Adipose tissue (tissue), 3 donors: ENCODE measurements around the gene OCRL. TPM values are rescaled to one million over a fixed set of nuclear protein-coding genes. Genes with fewer than 3 reads are reported as not detected.
"Not testable (repeated sequence)": the region's sequence is repeated elsewhere in the genome, so short reads cannot be mapped to it uniquely, and the experiment has no call there.

Experiments
- H3K27ac ChIP-seq: one replicate; pipeline ENCODE4 v1.5.1; 2013; ENCODE audit warnings: low read depth, low read length
- WGBS, 3 donors: extraction: QIAGEN DNeasy Blood & Tissue Kit; methylation state at CpG; one replicate each; pipeline ENCODE4 v1.1.7; 2013; 5-methylcytosine and 5-hydroxymethylcytosine counted together
- polyA plus RNA-seq, 3 donors: library from polyadenylated mRNA; stranded (reverse); fragments of 200-250 nt; gene quantifications; one replicate each; pipeline ENCODE4 v1.2.3, GENCODE V29; 2013
- donor health status: healthy with polysubstance abuse.
- donor health status: Bipolar disorder and iron deficiency.
- donor health status: healthy.

Gene OCRL
- polyA plus RNA-seq, 3 donors, result 7.3 to 14.1 (median 13.5) TPM

- WGBS, 3 donors, result 54 to 63% (median 62%) methylated on average over 4 of the region's 4 CpGs
- H3K27ac ChIP-seq, result no peak overlapping the region
Observed at GRCh38 chrX:129529685-129530281, 10.3 kb upstream of the OCRL start.

GRCh38 chrX:129530410-129530809, 9.6 kb upstream of the OCRL start:
- no peak overlapping the region for H3K27ac ChIP-seq

GRCh38 chrX:129531132-129531531, 8.9 kb upstream of the OCRL start:
- no peak overlapping the region for H3K27ac ChIP-seq
- 50 to 71% (median 57%) methylated on average over 1 of the region's 1 CpG for WGBS, 3 donors

More at GRCh38 chrX:129530410-129530809, 9.6 kb upstream of the OCRL start:
- 73 to 93% (median 82%) methylated on average over 5 of the region's 5 CpGs for WGBS, 3 donors

DNA sequence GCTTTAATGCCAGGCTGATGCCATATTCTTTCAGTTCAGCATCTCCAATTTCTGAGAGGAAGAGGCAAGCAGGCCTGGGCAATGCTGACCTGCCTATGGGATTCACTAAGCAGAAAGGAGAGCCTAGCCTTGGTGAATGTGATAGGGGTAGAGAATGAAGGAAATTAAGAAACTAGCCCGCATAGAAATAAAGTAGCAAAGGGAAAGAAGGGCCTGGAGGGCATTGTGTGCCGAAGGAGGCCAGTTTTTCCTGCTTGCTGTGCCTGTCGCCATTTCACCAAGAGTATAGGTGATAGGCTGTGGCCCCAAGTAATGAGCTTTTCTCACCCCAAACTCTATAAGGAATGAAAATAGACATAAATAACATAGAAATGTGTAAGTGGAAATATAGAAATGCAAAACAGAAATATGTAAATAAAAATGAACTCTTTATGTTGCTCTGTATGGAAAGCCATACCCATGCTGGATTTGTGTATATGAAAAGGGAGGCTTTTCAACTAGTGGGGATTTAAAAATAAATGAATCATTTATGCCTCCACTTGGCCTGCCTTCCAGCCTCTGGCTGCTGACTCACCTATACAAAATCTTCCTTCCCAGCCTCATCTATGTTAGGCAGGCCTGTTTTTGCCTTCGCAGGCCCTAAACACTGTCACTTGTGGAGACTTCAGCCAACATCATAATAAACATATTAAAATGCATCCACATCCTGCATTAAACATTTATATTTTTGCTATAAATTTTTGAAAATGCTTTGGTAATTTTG, 5.1 kb upstream of the OCRL start:
- 71 to 92% (median 78%) methylated on average over 4 of the region's 4 CpGs for WGBS, 3 donors
- no peak overlapping the region for H3K27ac ChIP-seq

GRCh38 chrX:129540722-129541184, 694 bp downstream of the OCRL start:
- no peak overlapping the region for H3K27ac ChIP-seq
- 2 to 25% (median 3%) methylated on average over 12 to 14 of the region's 14 CpGs for WGBS, 3 donors

DNA sequence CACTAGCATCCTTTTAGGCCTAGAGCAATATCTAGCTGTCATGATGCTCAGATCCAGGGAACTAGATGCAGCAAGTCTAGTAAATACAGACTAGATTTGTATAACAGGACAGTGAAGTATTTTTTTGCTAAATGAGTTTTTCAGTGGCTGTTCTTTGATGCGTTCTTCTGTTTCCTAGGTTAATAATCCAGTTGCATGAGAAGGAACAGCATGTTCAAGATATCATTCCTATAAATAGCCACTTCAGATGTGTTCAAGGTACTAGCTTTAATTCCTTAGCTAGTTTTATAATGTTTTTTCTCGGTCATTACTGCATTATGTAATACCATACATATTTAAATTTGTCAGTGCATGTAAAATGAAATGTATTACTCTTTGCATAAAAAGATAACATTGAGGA, 4.7 kb downstream of the OCRL start:
- H3K27ac ChIP-seq, result no peak overlapping the region
- WGBS, 3 donors, result 62 to 77% (median 76%) methylated on average over 2 of the region's 2 CpGs

DNA sequence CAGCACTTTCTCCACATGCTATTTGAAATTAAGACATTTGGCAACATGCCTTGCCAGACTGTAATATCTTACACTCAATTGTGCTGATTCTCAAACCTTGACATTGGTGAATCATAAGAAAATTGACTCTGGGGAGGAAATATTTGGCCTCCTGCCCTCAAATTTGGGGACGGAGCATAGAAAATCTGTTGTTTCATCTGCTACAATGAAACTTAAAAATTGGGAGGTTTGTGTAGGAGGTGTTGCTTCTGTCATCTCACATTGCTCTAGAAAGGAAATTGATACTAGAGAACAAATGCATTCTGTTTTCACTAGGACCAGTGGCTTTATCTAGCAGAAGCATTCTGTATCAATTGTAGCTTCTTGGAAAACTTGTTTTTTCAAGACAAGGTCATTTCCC, 5.3 kb downstream of the OCRL start:
- 50 to 84% (median 67%) methylated on average over 1 of the region's 1 CpG for WGBS, 3 donors
- H3K27ac ChIP-seq, result no peak overlapping the region

GRCh38 chrX:129549124-129549523, 9.1 kb downstream of the OCRL start:
- 50 to 91% (median 66%) methylated on average over 1 of the region's 1 CpG for WGBS, 3 donors

DNA sequence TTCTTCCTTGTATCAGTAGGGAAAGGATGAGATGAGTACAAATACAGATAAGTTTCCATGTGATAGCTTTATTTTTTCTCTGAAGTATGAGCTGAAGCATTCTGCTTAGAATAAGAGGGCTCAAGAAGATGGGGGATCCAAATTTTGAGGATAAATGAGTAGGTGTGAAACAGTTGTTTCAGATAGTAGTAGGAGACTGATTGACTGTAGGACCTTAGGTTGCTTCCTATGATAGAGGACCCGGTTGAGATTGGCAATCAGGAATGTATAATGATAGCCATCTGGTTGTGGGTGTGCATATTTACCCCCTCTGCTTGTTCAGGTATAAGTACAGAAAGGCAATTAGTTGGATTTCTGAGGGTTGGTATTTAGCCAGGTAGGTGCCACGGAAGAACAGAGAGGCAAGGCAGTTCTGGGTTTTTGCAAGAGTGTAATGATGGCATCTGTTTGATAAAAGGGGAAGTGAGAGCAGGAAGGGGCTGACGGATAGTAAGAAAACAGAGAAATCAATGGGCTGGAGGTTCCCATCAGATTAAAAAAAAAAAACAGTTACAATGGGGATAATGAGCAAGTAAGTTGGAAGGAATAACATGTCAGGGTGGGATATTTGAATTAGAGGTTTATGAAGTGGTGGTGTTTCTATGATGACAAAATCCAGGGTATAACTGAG, 13.7 kb downstream of the OCRL start:
- no peak overlapping the region for H3K27ac ChIP-seq
- WGBS, 3 donors, result 50 to 82% (median 62%) methylated on average over 3 of the region's 3 CpGs

More at GRCh38 chrX:129549124-129549523, 9.1 kb downstream of the OCRL start:
- H3K27ac ChIP-seq, result no peak overlapping the region

- H3K27ac ChIP-seq, result not testable (repeated sequence)
- WGBS, 3 donors, result 96 to 98% (median 97%) methylated on average over 6 to 8 of the region's 8 CpGs
Observed at GRCh38 chrX:129554816-129555215, 14.8 kb downstream of the OCRL start.

- 75 to 95% (median 94%) methylated on average over 5 of the region's 5 CpGs for WGBS, 3 donors
- no peak overlapping the region for H3K27ac ChIP-seq
Observed at GRCh38 chrX:129556806-129557315, 16.8 kb downstream of the OCRL start.

- no peak overlapping the region for H3K27ac ChIP-seq
- WGBS, 3 donors, result 54 to 100% (median 60%) methylated on average over 1 of the region's 1 CpG
Observed at GRCh38 chrX:129557844-129558480, 17.9 kb downstream of the OCRL start.

DNA sequence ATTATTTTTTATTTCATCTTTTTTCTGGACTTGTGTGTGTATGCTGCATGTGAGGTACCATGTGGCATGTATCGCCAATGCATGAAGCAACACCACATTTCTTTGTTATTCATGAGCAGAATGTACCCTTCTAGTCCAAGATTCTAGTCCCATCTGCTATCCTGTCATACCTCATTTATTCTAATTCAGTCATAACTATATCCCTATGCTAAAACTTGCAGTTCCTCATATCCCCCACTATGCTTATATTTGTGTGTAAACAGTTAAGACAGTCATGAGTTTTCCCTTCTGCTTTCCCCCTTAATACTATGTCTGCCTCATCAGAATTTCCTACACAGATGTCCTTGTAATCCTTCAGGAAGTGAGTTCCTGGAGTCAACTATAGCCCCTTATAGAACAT, 19.7 kb downstream of the OCRL start:
- WGBS, 3 donors, result 90 to 100% (median 100%) methylated on average over 1 of the region's 1 CpG
- H3K27ac ChIP-seq, result no peak overlapping the region

- WGBS, 3 donors, result 59 to 89% (median 85%) methylated on average over 3 of the region's 3 CpGs
- H3K27ac ChIP-seq, result no peak overlapping the region
Observed at GRCh38 chrX:129561453-129561852, 21.4 kb downstream of the OCRL start.

GRCh38 chrX:129564345-129564744, 24.3 kb downstream of the OCRL start:
- 80 to 99% (median 95%) methylated on average over 4 of the region's 5 CpGs for WGBS, 3 donors

DNA sequence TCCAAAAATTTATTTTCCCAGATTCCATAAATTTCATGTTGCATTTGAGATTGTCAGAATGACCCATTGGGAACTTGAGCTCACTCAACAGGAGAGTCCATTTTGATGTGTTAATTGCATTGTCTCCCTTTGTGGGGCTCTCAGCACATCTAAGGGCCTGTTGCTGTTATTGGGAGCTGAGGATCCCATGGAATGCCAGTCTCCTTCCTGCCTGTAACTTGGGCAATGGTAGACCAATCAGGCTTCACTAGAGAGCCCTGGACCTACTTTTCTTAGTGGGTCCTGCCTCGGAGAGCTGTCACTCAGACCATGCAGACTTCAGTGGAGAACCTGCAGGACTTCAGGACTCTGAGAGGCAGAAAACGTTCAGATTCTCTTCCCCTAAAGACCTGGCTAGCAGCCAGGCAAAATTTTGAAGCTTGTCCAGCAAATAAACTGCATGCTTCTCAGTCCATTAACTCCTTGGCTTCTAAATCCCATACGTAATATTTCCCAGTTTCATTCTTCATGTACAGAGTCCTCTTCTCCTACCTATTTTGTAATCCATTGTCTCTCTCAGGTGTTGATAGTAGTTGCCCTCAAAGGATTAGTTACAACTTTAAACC, 25.1 kb downstream of the OCRL start:
- no peak overlapping the region for H3K27ac ChIP-seq
- 31 to 38% (median 33%) methylated on average over 3 of the region's 3 CpGs for WGBS, 3 donors

More at GRCh38 chrX:129564345-129564744, 24.3 kb downstream of the OCRL start:
- H3K27ac ChIP-seq, result not testable (repeated sequence)

- no peak overlapping the region for H3K27ac ChIP-seq
- 0 to 9% (median 4%) methylated on average over 1 of the region's 1 CpG for WGBS, 3 donors
Observed at GRCh38 chrX:129566073-129566472, 26.0 kb downstream of the OCRL start.

DNA sequence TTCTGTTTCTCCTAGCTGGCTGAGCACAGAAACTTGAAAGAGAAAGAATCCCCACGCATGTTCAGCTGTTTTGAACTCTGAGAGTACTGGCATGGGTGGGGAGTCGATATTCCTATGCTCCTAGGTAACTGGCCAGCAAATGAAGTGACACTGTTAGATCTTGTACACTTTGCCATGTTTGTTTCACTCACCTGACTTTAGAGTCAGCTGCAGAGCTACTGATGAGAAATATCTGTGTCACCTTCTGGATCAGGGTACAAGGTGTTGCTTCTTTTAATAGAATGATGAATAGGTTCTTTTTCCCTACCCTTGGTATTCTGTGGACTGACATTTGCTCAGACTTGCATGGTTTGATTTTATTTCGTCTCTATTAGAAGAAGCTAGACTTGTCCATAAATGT, 28.3 kb downstream of the OCRL start:
- 72 to 95% (median 95%) methylated on average over 3 of the region's 3 CpGs for WGBS, 3 donors

More for the DNA sequence above, 28.3 kb downstream of the OCRL start:
- H3K27ac ChIP-seq, result no peak overlapping the region
